Measurements from ENCODE around the gene LMO1. TPM values are rescaled to one million over a fixed set of nuclear protein-coding genes. Genes with fewer than 3 reads are reported as not detected.

LMO1 gene
- total RNA-seq, 4 donors from 2014 or later, result not detected

DNA sequence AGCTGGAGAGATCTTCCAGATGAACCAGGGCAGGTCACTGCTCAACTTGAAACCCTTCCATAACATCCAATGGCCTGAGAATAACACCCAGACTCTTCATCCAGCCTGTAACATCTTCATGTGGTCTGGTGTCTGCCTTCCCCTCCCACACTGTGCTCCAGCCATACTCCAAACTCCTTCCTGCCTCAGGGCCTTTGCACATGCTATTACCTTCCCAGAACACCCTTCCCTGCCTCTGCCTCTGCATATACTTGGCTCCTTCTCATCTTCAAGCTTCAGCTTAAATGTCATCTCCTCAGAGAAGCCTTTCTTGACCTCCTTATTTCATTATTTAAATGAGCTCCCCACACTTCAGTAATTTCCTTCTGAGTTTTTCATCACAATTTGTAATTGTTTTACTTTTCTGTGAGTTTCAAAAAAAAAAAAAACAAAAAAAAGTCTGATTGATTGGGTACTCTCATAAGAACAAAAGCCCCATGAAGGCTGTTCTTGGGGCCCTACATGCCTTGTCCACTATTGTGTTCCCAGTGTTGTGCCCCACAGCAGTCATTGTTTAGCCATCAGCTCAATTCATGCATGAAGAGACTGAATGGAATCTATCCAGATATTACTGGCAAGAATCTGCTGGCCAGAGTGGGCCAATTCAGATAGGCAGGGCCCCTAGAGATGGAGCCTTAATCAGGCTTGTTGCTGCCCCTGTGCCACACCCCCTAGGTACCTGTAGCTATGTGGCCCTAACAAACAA is 22.1 kb downstream of the LMO1 start:
- Histone ChIP-seq H3K4me1 (no peaks in the 10 kb centered on the region), H3K27me3 (peaks cover 0 to 4% of the 10 kb centered on the region in 2 donors), H3K36me3 (no peaks in the 10 kb centered on the region), H3K27ac (no peak overlapping the region), H3K4me3 (no peak overlapping the region), H3K9me3 (no peaks in the 10 kb centered on the region)
- no peak for TF ChIP-seq POLR2A (IDR thresholded peaks at IDR 0.05)
- no peak for TF ChIP-seq EP300 (IDR thresholded peaks at IDR 0.05)
- TF ChIP-seq, protein P1, sequence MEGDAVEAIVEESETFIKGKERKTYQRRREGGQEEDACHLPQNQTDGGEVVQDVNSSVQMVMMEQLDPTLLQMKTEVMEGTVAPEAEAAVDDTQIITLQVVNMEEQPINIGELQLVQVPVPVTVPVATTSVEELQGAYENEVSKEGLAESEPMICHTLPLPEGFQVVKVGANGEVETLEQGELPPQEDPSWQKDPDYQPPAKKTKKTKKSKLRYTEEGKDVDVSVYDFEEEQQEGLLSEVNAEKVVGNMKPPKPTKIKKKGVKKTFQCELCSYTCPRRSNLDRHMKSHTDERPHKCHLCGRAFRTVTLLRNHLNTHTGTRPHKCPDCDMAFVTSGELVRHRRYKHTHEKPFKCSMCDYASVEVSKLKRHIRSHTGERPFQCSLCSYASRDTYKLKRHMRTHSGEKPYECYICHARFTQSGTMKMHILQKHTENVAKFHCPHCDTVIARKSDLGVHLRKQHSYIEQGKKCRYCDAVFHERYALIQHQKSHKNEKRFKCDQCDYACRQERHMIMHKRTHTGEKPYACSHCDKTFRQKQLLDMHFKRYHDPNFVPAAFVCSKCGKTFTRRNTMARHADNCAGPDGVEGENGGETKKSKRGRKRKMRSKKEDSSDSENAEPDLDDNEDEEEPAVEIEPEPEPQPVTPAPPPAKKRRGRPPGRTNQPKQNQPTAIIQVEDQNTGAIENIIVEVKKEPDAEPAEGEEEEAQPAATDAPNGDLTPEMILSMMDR (IDR thresholded peaks at IDR 0.05), result no peak
- DNase-seq (ENCODE audit: low spot score in 2 of 2), result no peak

DNA sequence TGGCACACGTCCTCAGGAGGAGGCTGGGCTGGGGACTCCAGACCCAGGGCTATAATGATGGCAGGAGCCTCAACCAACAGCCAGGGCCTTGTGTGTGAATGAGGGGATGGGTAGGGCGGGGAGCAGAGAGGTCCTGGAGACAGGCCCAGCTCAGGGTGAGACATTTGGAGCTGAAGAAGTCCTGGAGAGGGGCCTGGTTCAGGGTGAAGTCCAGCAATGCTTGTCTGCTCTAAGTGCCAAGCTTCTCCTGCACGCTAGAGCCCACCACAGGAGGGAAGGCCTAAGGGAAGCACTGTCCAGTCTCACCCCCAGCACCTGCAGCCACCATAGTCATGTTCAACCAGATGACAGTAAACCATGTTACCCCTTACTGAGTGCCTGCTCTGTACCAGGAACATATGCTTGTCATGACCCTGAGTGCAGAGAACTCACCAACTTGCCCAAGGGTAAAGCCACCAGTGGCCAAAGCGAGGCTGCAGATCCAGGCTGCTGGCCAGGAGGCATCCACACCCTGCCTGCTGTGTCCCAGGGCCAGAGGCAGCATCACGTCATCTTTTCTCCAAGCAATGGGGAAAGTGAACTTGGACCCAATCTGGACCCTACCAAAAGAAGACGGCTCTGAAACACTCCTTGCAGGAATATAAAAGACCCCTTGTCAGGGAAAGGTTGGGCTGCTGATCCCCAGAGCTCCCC is 24.0 kb downstream of the LMO1 start:
- TF ChIP-seq POLR2A (IDR thresholded peaks at IDR 0.05) (no peak), EP300 (IDR thresholded peaks at IDR 0.05) (no peak)
- TF ChIP-seq, protein P1 (IDR thresholded peaks at IDR 0.05), result no peak
- no peaks in the 10 kb centered on the region for H3K4me1 ChIP-seq
- peaks cover 0 to 4% of the 10 kb centered on the region in 2 donors for H3K27me3 ChIP-seq
- H3K36me3 ChIP-seq, result no peaks in the 10 kb centered on the region
- H3K4me3 ChIP-seq, result no peak overlapping the region
- H3K9me3 ChIP-seq, result no peaks in the 10 kb centered on the region
- DNase-seq (ENCODE audit: low spot score in 2 of 2), result no peak
- H3K27ac ChIP-seq, result no peak overlapping the region
- WGBS, 2 donors, result 63 to 65% methylated on average over 6 of the region's 6 CpGs

- no peak overlapping the region for H3K4me3 ChIP-seq
- no peaks in the 10 kb centered on the region for H3K36me3 ChIP-seq
- no peak for DNase-seq (ENCODE audit: low spot score in 2 of 2)
- TF ChIP-seq POLR2A (IDR thresholded peaks at IDR 0.05) (no peak), EP300 (IDR thresholded peaks at IDR 0.05) (no peak)
- TF ChIP-seq, protein P1 (IDR thresholded peaks at IDR 0.05), result no peak
- WGBS, 2 donors, result 84 to 90% methylated on average over 4 of the region's 4 CpGs
- H3K9me3 ChIP-seq, result no peaks in the 10 kb centered on the region
- H3K27me3 ChIP-seq, result peaks cover 0 to 4% of the 10 kb centered on the region in 2 donors
- no peak overlapping the region for H3K27ac ChIP-seq
- no peaks in the 10 kb centered on the region for H3K4me1 ChIP-seq
Measured at GRCh38 chr11:8239040-8239439, 24.6 kb downstream of the LMO1 start.

DNA sequence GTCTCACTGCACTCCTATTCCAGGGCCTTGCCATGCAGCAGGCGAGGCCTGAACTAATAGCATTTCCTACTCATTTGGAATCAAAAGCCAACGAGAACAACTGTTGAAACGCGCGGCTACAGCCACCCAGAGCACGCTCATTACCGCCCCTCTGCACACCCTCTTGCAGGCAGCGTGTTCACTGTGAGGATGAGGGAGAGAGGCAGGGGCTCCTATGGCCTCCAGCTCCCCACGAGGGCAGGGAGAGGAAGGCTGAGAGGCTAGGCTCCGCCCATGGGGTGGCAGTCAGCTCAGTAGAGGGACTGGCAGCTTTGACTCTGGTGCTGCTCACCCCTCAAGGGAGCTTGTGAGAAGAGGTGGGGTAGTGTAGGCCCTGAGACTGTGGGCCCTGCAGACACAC is 26.2 kb downstream of the LMO1 start:
- Histone ChIP-seq H3K27me3 (no peaks in the 10 kb centered on the region), H3K36me3 (no peaks in the 10 kb centered on the region), H3K4me1 (no peaks in the 10 kb centered on the region), H3K4me3 (no peak overlapping the region), H3K9me3 (no peaks in the 10 kb centered on the region), H3K27ac (no peak overlapping the region)
- WGBS, 2 donors, result 86% methylated on average over 10 of the region's 10 CpGs
- no peak for DNase-seq (ENCODE audit: low spot score in 2 of 2)
- TF ChIP-seq POLR2A (IDR thresholded peaks at IDR 0.05) (no peak), EP300 (IDR thresholded peaks at IDR 0.05) (no peak)
- TF ChIP-seq, protein P1 (IDR thresholded peaks at IDR 0.05), result no peak

DNA sequence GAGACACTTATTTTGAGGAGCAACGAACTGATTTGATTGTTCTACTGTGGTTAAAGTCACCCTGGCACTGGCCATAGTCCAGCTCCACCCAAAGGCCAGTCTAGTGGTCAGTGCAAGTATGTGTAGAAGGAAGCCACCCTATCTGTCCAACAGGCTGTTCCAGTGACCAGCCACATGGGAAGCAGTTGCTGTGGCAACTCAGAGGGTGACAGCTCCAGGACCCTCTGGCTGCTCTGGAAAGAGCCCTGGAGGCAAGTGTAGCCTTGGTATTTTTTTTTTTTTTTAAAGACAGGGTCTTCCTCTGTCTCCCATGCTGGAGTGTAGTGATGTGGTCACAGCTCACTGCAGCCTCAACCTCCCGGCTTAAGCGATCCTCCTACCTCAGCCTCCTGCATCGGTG is 27.8 kb downstream of the LMO1 start:
- DNase-seq (ENCODE audit: low spot score in 2 of 2), result no peak
- 78 to 85% methylated on average over 4 of the region's 4 CpGs for WGBS, 2 donors
- H3K4me3 ChIP-seq, result no peak overlapping the region
- no peak overlapping the region for H3K27ac ChIP-seq
- TF ChIP-seq EP300 (IDR thresholded peaks at IDR 0.05) (no peak), POLR2A (IDR thresholded peaks at IDR 0.05) (no peak)
- TF ChIP-seq, protein P1 (IDR thresholded peaks at IDR 0.05), result no peak
- H3K9me3 ChIP-seq, result no peaks in the 10 kb centered on the region
- H3K36me3 ChIP-seq, result no peaks in the 10 kb centered on the region
- no peaks in the 10 kb centered on the region for H3K4me1 ChIP-seq
- no peaks in the 10 kb centered on the region for H3K27me3 ChIP-seq
